ENCODE results near the gene C2orf68. TPM values are rescaled to one million over a fixed set of nuclear protein-coding genes. Genes with fewer than 3 reads are reported as not detected.

Gene C2orf68
- polyA plus RNA-seq, 1 donor (not counting 4 experiments of a cell fraction or from before 2014, with no cell fraction given) = 13.6 TPM

GRCh38 chr2:85588645-85589044 lies 23.2 kb downstream of the C2orf68 start:
- H3K9ac ChIP-seq (ENCODE audit: control insufficient read depth, extremely low read depth, insufficient read depth, low read length) = no peak overlapping the region
- H3K9me3 ChIP-seq (ENCODE audit: control insufficient read depth, low read depth, low read length) = no peaks in the 10 kb centered on the region
- dilution Hi-C loops (cut with MboI; ENCODE audit: extremely low pct_ligation_motif_present, low sequenced_read_pairs) = no loop called here
- H3K79me2 ChIP-seq (ENCODE audit: control insufficient read depth, insufficient read depth, low read length) = no peaks in the 10 kb centered on the region
- H2AFZ ChIP-seq (ENCODE audit: control insufficient read depth, low read length) = no peak overlapping the region
- no peak for TF ChIP-seq EZH2 (IDR thresholded peaks at IDR 0.05; ENCODE audit: low read length)
- TF ChIP-seq, protein P1, sequence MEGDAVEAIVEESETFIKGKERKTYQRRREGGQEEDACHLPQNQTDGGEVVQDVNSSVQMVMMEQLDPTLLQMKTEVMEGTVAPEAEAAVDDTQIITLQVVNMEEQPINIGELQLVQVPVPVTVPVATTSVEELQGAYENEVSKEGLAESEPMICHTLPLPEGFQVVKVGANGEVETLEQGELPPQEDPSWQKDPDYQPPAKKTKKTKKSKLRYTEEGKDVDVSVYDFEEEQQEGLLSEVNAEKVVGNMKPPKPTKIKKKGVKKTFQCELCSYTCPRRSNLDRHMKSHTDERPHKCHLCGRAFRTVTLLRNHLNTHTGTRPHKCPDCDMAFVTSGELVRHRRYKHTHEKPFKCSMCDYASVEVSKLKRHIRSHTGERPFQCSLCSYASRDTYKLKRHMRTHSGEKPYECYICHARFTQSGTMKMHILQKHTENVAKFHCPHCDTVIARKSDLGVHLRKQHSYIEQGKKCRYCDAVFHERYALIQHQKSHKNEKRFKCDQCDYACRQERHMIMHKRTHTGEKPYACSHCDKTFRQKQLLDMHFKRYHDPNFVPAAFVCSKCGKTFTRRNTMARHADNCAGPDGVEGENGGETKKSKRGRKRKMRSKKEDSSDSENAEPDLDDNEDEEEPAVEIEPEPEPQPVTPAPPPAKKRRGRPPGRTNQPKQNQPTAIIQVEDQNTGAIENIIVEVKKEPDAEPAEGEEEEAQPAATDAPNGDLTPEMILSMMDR (optimal IDR thresholded peaks at IDR 0.05 in 1 of 3, IDR thresholded peaks at IDR 0.05 in 1 of 3, conservative IDR thresholded peaks at IDR 0.05 in 1 of 3; ENCODE audit: extremely low read depth in 1 of 3, insufficient read depth in 2 of 3, low read length in 3 of 3) = no peak
- DNase-seq (ENCODE audit: low read depth, low spot score) (no peak), FAIRE-seq (no peak)
- no peak overlapping the region for H3K4me2 ChIP-seq (ENCODE audit: control insufficient read depth, extremely low read depth, insufficient read depth, low read depth, low read length)
- H3K36me3 ChIP-seq (ENCODE audit: control insufficient read depth in 2 of 2, extremely low read depth in 1 of 2, insufficient read depth in 2 of 2, low read length in 2 of 2) = no peaks in the 10 kb centered on the region
- H3K4me3 ChIP-seq (ENCODE audit: control insufficient read depth in 2 of 3, extremely low read depth in 1 of 3, insufficient read depth in 2 of 3, low read depth in 1 of 3, low read length in 3 of 3) = no peak overlapping the region
- H3K27ac ChIP-seq (ENCODE audit: control insufficient read depth, insufficient read depth, low read length) = no peak overlapping the region
- no peaks in the 10 kb centered on the region for H3K27me3 ChIP-seq (ENCODE audit: control insufficient read depth, extremely low read depth, insufficient read depth, low read length)
- H3K9me1 ChIP-seq (ENCODE audit: control insufficient read depth, extremely low read depth, insufficient read depth, low read length) = no peaks in the 10 kb centered on the region
- no peaks in the 10 kb centered on the region for H4K20me1 ChIP-seq (ENCODE audit: control insufficient read depth, extremely low read depth, insufficient read depth, low read length)
- H3K4me1 ChIP-seq (ENCODE audit: control insufficient read depth, extremely low read depth, insufficient read depth, low read length) = peaks cover 23% of the 10 kb centered on the region

DNA sequence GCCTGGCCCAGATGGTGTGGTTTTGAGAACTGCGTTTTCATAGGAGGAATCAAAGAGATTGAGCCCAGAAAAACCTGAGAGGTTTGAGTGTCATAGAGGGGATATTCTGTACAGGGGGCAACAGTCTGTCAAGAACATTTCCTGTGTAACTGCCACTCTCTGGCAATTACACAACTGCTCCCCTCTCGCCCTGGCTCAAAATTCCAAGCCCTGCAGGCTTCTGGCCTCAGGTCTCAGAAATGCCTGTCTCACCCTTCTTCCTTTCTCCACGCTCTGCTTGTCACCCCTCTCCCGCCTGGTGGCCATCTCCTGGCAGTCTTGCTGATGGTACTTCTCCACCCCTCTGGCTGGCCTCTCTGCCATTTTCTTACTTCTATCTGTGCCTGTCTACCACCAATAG lies 23.6 kb downstream of the C2orf68 start:
- FAIRE-seq (no peak), DNase-seq (ENCODE audit: low read depth, low spot score) (no peak)
- TF ChIP-seq, protein P1 (optimal IDR thresholded peaks at IDR 0.05 in 1 of 3, IDR thresholded peaks at IDR 0.05 in 1 of 3, conservative IDR thresholded peaks at IDR 0.05 in 1 of 3; ENCODE audit: extremely low read depth in 1 of 3, insufficient read depth in 2 of 3, low read length in 3 of 3) = no peak
- no peak for TF ChIP-seq EZH2 (IDR thresholded peaks at IDR 0.05; ENCODE audit: low read length)
- Histone ChIP-seq H3K79me2 (ENCODE audit: control insufficient read depth, insufficient read depth, low read length) (no peaks in the 10 kb centered on the region), H3K4me1 (ENCODE audit: control insufficient read depth, extremely low read depth, insufficient read depth, low read length) (peaks cover 23% of the 10 kb centered on the region), H3K27ac (ENCODE audit: control insufficient read depth, insufficient read depth, low read length) (no peak overlapping the region), H3K9me3 (ENCODE audit: control insufficient read depth, low read depth, low read length) (no peaks in the 10 kb centered on the region), H3K36me3 (ENCODE audit: control insufficient read depth in 2 of 2, extremely low read depth in 1 of 2, insufficient read depth in 2 of 2, low read length in 2 of 2) (no peaks in the 10 kb centered on the region), H3K9me1 (ENCODE audit: control insufficient read depth, extremely low read depth, insufficient read depth, low read length) (no peaks in the 10 kb centered on the region), H3K9ac (ENCODE audit: control insufficient read depth, extremely low read depth, insufficient read depth, low read length) (no peak overlapping the region), H3K27me3 (ENCODE audit: control insufficient read depth, extremely low read depth, insufficient read depth, low read length) (no peaks in the 10 kb centered on the region), H2AFZ (ENCODE audit: control insufficient read depth, low read length) (no peak overlapping the region), H4K20me1 (ENCODE audit: control insufficient read depth, extremely low read depth, insufficient read depth, low read length) (no peaks in the 10 kb centered on the region), H3K4me3 (ENCODE audit: control insufficient read depth in 2 of 3, extremely low read depth in 1 of 3, insufficient read depth in 2 of 3, low read depth in 1 of 3, low read length in 3 of 3) (no peak overlapping the region), H3K4me2 (ENCODE audit: control insufficient read depth, extremely low read depth, insufficient read depth, low read depth, low read length) (no peak overlapping the region)
- dilution Hi-C loops (cut with MboI; ENCODE audit: extremely low pct_ligation_motif_present, low sequenced_read_pairs) = no loop called here

Measured in keratinocyte (primary cell).